GM12878 (cell line): Measurements from ENCODE around the gene PRR12. TPM values are rescaled to one million over a fixed set of nuclear protein-coding genes. Genes with fewer than 3 reads are reported as not detected.

Experiments
- ATAC-seq: fragments of 200-7000 bp; cut with Tn5 transposase; 3 replicates; pipeline ENCODE4 v1.9.1; 2020; ENCODE audit warnings: mild to moderate bottlenecking, moderate library complexity
- BruUV-seq: library from RNA; stranded (reverse); fragments of 400-500 nt; replicated peaks from 2 replicates; lab custom pipeline; 2021; lab: Mats Ljungman, UMichigan
- CTCF ChIA-PET: fragments of 300-600 bp; sonication (Branson Sonifier 250); formaldehyde crosslinking; extraction: SDS; loops from one replicate; lab custom pipeline; 2021; ENCODE audit warnings: inconsistent platforms; lab: Yijun Ruan, JAX
- POLR2A ChIA-PET: fragments of 350-600 bp; formaldehyde crosslinking; extraction: SDS; loops from one replicate; lab custom pipeline; 2021; ENCODE audit warnings: inconsistent platforms; lab: Charles Lee
- RAD21 ChIA-PET: fragments of 300-600 bp; sonication (Branson Sonifier 250); formaldehyde crosslinking; loops from one replicate; lab custom pipeline; 2023; ENCODE audit warnings: antibody characterized with exemption; ENCODE audit not compliant: unreplicated experiment; lab: Charles Lee
- SMC1A ChIA-PET: fragments of 300-600 bp; sonication (Branson Sonifier 250); formaldehyde crosslinking; loops from one replicate; lab custom pipeline; 2023; ENCODE audit not compliant: unreplicated experiment, uncharacterized antibody; lab: Charles Lee
- DNase-seq: peaks from one replicate; pipeline ENCODE4 v3.0.0-alpha.2; 2011; ENCODE audit warnings: low read depth, low spot score
- FAIRE-seq: peaks from 3 replicates; lab custom pipeline; 2011; peaks lifted over from hg19 to GRCh38; lab: Jason Lieb, UNC
- H2AFZ ChIP-seq: 2 replicates; pipeline ENCODE4 v1.6.0; 2011; ENCODE audit warnings: low read depth, low read length, control low read depth; ENCODE audit not compliant: control insufficient read depth
- H3K27ac ChIP-seq: 2 replicates; pipeline ENCODE4 v1.5.1; 2011; ENCODE audit warnings: control low read depth; ENCODE audit not compliant: control insufficient read depth, insufficient read depth
- H3K27me3 ChIP-seq, 2 experiments: replicated peaks in 1 of 2; 2 replicates each; pipeline versions ENCODE4 v1.6.0 to v1.6.1; 2011; ENCODE audit warnings: low read length in 1 of 2; ENCODE audit not compliant: control insufficient read depth in 2 of 2, insufficient read depth in 2 of 2
- H3K36me3 ChIP-seq, 2 experiments: 2 replicates each; pipeline ENCODE4 v1.5.1; 2011; ENCODE audit warnings: low read length in 1 of 2; ENCODE audit not compliant: control insufficient read depth in 2 of 2, insufficient read depth in 2 of 2
- H3K4me1 ChIP-seq: 2 replicates; pipeline ENCODE4 v1.6.1; 2011; ENCODE audit warnings: mild to moderate bottlenecking, low read length, moderate library complexity, mixed read lengths; ENCODE audit not compliant: control insufficient read depth, insufficient read depth
- H3K4me2 ChIP-seq: 2 replicates; pipeline ENCODE4 v1.6.0; 2011; ENCODE audit warnings: control low read depth; ENCODE audit not compliant: control insufficient read depth, insufficient read depth
- H3K4me3 ChIP-seq: fragments of 200-600 bp; sonication (generic); 2 replicates; pipeline ENCODE4 v1.5.1; 2016
- H3K79me2 ChIP-seq: 2 replicates; pipeline ENCODE4 v1.6.0; 2011; ENCODE audit warnings: low read length; ENCODE audit not compliant: control insufficient read depth, insufficient read depth
- H3K9ac ChIP-seq: 2 replicates; pipeline ENCODE4 v1.8.0; 2011; ENCODE audit warnings: low read length, control low read depth, mixed read lengths; ENCODE audit not compliant: control insufficient read depth, insufficient read depth
- H3K9me3 ChIP-seq: replicated peaks from 3 replicates; pipeline ENCODE4 v1.5.1; 2011; ENCODE audit warnings: mild to moderate bottlenecking, low read length; ENCODE audit not compliant: control insufficient read depth, insufficient read depth
- H4K20me1 ChIP-seq: 2 replicates; pipeline ENCODE4 v1.6.0; 2011; ENCODE audit not compliant: control insufficient read depth, insufficient read depth
- EGR1 ChIP-seq, 2 experiments: IDR thresholded peaks; 1 replicate in 1 of 2; 2 replicates in 1 of 2; pipeline ENCODE4 v1.6.1; 2011 to 2012; ENCODE audit warnings: low read depth in 2 of 2, low read length in 2 of 2, borderline replicate concordance in 1 of 2, mild to moderate bottlenecking in 1 of 2, moderate library complexity in 1 of 2
- POLR2A ChIP-seq: IDR thresholded peaks from 2 replicates; pipeline ENCODE4 v1.6.1; 2011; ENCODE audit warnings: low read depth, mild to moderate bottlenecking, low read length
- RCOR1 ChIP-seq: conservative IDR thresholded peaks from 2 replicates; pipeline ENCODE4 v1.6.1; 2012; ENCODE audit warnings: low read depth, low read length, improper control_type of control experiment
- SREBF1 ChIP-seq: IDR thresholded peaks from 2 replicates; pipeline ENCODE4 v1.6.1; 2012; ENCODE audit warnings: mild to moderate bottlenecking, low read length
- STAT1 ChIP-seq: fragments of 450-650 bp; conservative IDR thresholded peaks from 2 replicates; pipeline ENCODE4 v1.6.1; 2014; ENCODE audit warnings: antibody characterized with exemption, mild to moderate bottlenecking
- ZNF384 ChIP-seq: IDR thresholded peaks from 2 replicates; pipeline ENCODE4 v1.6.1; 2012; ENCODE audit warnings: low read depth, mild to moderate bottlenecking, low read length, improper control_type of control experiment, borderline replicate concordance
- ZNF622 ChIP-seq: fragments of 450-650 bp; IDR thresholded peaks from 2 replicates; pipeline ENCODE4 v1.6.1; 2017; ENCODE audit warnings: mild to moderate bottlenecking, inconsistent platforms
- WGBS: methylation state at CpG from one replicate; pipeline ENCODE4 v1.1.6; 2016; ENCODE audit warnings: low lambda C conversion rate; ENCODE audit not compliant: insufficient replicate concordance, insufficient coverage; ENCODE audit errors: missing lambda C conversion rate; 5-methylcytosine and 5-hydroxymethylcytosine counted together
- in situ Hi-C: fragments of 300-500 bp; cut with MboI; formaldehyde crosslinking; loops from 9 replicates; pipeline ENCODE4 v1.14.3; 2018; ENCODE audit warnings: mixed read lengths
- intact Hi-C: fragments of 100-400 bp; cut with micrococcal nuclease; formaldehyde crosslinking; loops from one replicate; pipeline ENCODE4 v1.14.2; 2022; ENCODE audit not compliant: unreplicated experiment
- polyA plus RNA-seq, 11 experiments: library from polyadenylated mRNA; depleted of rRNA in 4 of 11; unstranded in 6 of 11; stranded (reverse) in 5 of 11; fragments of >200 nt; fragmentation: Nextera tagmentation in 4 of 11; fragmentation: Illumina TruSeq in 1 of 11; extraction: Ambion mirVana in 4 of 11; extraction: Trizol in 1 of 11; gene quantifications; 1 replicate in 1 of 11; 2 replicates in 10 of 11; pipeline versions ENCODE4 v1.2.1 to v1.2.3, GENCODE V29; 2011 to 2016; ENCODE audit warnings: inconsistent platforms in 2 of 11, missing spikeins in 2 of 11, low read depth in 1 of 11
- total RNA-seq, 4 experiments: library from RNA; depleted of rRNA in 3 of 4; stranded (reverse); fragments of >200 nt in 3 of 4; fragmentation: Illumina TruSeq in 1 of 4; extraction: Trizol in 1 of 4; gene quantifications; 2 replicates each; pipeline versions ENCODE4 v1.2.1 to v1.2.3, GENCODE V29; 2013 to 2021
- TF ChIP-seq, protein P1 (sequence below): IDR thresholded peaks from 2 replicates; pipeline ENCODE4 v1.6.1; 2012; ENCODE audit warnings: low read depth, low read length, improper control_type of control experiment
- TF ChIP-seq, protein P2 (sequence below): fragments of 450-650 bp; IDR thresholded peaks from 2 replicates; pipeline ENCODE4 v1.6.1; 2016; ENCODE audit warnings: mild to moderate bottlenecking

Gene PRR12
- total and polyA plus RNA-seq, 10 of the 15 experiments (the other 5 are each of a cell fraction or from before 2014, with no cell fraction given): 0.02 to 25.3 (median 1.6) TPM

DNA sequence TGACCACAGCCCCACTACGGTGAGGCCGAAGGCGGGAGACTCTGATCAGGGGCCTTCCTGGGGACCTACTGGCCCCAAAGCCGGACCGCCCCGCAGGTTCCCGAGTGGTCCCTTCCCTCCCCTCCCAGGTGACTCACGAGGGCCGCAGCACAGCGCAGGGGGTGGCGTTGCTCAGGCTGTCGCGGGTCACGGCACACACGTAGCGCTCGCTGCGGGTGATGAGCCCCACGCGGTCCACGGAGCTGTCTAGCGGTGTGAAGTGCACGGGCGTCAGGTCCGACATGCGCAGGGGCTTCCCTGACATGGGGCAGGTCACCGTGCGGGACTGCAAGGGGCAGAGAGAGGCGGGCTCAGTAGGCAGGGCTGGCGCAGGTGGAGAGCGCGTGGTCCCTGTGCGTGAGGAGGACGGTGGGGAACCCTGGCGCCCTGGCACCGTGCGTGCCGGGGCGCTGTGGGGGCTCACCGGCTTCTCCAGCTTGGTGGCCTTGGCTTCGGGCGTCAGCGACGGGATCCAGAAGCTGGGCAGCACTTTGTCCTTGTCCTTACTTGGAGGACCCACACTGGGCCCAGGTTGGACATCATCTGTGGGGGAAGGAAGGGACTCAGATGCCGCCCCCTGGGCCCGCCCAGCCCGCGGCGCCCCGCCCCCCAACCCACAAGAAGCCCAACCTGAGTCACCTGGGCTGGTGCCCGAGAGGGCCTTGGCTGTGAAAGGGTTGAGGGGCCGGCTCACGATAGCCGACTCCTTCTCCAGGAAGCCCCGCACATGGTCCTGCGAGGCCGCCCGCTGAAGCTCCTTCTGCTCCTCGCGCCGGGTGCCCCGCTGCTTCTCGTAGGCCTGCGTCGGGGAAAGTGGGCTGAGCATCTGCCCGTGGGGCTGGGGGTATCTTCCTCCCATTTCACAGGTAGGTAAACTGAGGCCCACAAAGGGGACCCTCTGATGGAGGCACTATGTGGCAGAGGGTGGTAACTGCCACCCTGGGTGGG, 34.3 kb upstream of the PRR12 start:
- no peak overlapping the region for H3K4me2 ChIP-seq
- no peaks in the 10 kb centered on the region for H3K27me3 ChIP-seq
- no peak overlapping the region for H3K4me3 ChIP-seq
- in situ Hi-C loops: no loop called here
- WGBS: over 99% methylated on average over 50 of the region's 66 CpGs
- H2AFZ ChIP-seq: no peak overlapping the region
- H3K79me2 ChIP-seq: no peaks in the 10 kb centered on the region
- SMC1A ChIA-PET: no interaction called here
- BruUV-seq: no TSS peak
- TF ChIP-seq POLR2A: peak; percentile 12; the same call in 1 of the 2 replicates
- TF ChIP-seq STAT1: no peak
- TF ChIP-seq, all 136 proteins: peak for 1
- ChIA-PET CTCF (interaction anchor here (1.0 to 3.0 kb wide), 3 partner anchors 10 to 14 kb away, joined by 3 to 10 read pairs (median 5); no protein-coding TSS in a partner anchor), RAD21 (no interaction called here), POLR2A (no interaction called here)
- ATAC-seq (no peak), FAIRE-seq (no peak), DNase-seq (no peak)
- H3K9ac ChIP-seq: no peak overlapping the region
- H3K9me3 ChIP-seq: no peaks in the 10 kb centered on the region
- H4K20me1 ChIP-seq: no peaks in the 10 kb centered on the region
- no peaks in the 10 kb centered on the region for H3K4me1 ChIP-seq
- H3K36me3 ChIP-seq: peaks cover 12 to 26% of the 10 kb centered on the region in 2 experiments
- intact Hi-C loops: no loop called here
- no peak overlapping the region for H3K27ac ChIP-seq

GRCh38 chr19:49557641-49558325, 33.2 kb upstream of the PRR12 start:
- RAD21 ChIA-PET: no interaction called here
- CTCF ChIA-PET: interaction anchor here (0.6 to 3.0 kb wide), 5 partner anchors 11 to 77 kb away, joined by 3 to 10 read pairs (median 3); no protein-coding TSS in a partner anchor
- Histone ChIP-seq H3K79me2 (no peaks in the 10 kb centered on the region), H3K27ac (no peak overlapping the region), H4K20me1 (no peaks in the 10 kb centered on the region), H3K36me3 (peaks cover 12 to 26% of the 10 kb centered on the region in 2 experiments), H2AFZ (no peak overlapping the region), H3K4me3 (no peak overlapping the region), H3K27me3 (no peaks in the 10 kb centered on the region), H3K9ac (no peak overlapping the region), H3K4me1 (no peaks in the 10 kb centered on the region), H3K4me2 (no peak overlapping the region), H3K9me3 (no peaks in the 10 kb centered on the region)
- POLR2A ChIA-PET: interaction anchor here (0.7 kb wide), 1 partner anchor 27 kb away, joined by 6 read pairs; no protein-coding TSS in a partner anchor
- DNase-seq (no peak), ATAC-seq (no peak), FAIRE-seq (no peak)
- in situ Hi-C loops (no loop called here), intact Hi-C loops (no loop called here)
- WGBS: 93% methylated on average over 15 of the region's 18 CpGs
- no TSS peak for BruUV-seq
- SMC1A ChIA-PET: interaction anchor here (0.9 kb wide), 1 partner anchor 11 kb away, joined by 3 read pairs; no protein-coding TSS in a partner anchor
- TF ChIP-seq, protein P1, sequence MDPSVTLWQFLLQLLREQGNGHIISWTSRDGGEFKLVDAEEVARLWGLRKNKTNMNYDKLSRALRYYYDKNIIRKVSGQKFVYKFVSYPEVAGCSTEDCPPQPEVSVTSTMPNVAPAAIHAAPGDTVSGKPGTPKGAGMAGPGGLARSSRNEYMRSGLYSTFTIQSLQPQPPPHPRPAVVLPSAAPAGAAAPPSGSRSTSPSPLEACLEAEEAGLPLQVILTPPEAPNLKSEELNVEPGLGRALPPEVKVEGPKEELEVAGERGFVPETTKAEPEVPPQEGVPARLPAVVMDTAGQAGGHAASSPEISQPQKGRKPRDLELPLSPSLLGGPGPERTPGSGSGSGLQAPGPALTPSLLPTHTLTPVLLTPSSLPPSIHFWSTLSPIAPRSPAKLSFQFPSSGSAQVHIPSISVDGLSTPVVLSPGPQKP: no peak
- TF ChIP-seq RCOR1 (no peak), STAT1 (no peak), ZNF622 (no peak), EGR1 (IDR thresholded peaks at IDR 0.05; ENCODE audit: borderline replicate concordance in 1 of 2, low read depth in 2 of 2, low read length in 2 of 2) (no peak), SREBF1 (no peak), ZNF384 (no peak)
- TF ChIP-seq, protein P2, sequence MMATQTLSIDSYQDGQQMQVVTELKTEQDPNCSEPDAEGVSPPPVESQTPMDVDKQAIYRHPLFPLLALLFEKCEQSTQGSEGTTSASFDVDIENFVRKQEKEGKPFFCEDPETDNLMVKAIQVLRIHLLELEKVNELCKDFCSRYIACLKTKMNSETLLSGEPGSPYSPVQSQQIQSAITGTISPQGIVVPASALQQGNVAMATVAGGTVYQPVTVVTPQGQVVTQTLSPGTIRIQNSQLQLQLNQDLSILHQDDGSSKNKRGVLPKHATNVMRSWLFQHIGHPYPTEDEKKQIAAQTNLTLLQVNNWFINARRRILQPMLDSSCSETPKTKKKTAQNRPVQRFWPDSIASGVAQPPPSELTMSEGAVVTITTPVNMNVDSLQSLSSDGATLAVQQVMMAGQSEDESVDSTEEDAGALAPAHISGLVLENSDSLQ: no peak
